GM19043 (cell line): ENCODE results near the gene WDR18.

Experiments used
- ATAC-seq: cut with Tn5 transposase; IDR thresholded peaks from one replicate; pipeline ENCODE4 v1.9.1; 2021; ENCODE audit warnings: low read depth; ENCODE audit not compliant: unreplicated experiment

The WDR18 gene, protein sequence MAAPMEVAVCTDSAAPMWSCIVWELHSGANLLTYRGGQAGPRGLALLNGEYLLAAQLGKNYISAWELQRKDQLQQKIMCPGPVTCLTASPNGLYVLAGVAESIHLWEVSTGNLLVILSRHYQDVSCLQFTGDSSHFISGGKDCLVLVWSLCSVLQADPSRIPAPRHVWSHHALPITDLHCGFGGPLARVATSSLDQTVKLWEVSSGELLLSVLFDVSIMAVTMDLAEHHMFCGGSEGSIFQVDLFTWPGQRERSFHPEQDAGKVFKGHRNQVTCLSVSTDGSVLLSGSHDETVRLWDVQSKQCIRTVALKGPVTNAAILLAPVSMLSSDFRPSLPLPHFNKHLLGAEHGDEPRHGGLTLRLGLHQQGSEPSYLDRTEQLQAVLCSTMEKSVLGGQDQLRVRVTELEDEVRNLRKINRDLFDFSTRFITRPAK

DNA sequence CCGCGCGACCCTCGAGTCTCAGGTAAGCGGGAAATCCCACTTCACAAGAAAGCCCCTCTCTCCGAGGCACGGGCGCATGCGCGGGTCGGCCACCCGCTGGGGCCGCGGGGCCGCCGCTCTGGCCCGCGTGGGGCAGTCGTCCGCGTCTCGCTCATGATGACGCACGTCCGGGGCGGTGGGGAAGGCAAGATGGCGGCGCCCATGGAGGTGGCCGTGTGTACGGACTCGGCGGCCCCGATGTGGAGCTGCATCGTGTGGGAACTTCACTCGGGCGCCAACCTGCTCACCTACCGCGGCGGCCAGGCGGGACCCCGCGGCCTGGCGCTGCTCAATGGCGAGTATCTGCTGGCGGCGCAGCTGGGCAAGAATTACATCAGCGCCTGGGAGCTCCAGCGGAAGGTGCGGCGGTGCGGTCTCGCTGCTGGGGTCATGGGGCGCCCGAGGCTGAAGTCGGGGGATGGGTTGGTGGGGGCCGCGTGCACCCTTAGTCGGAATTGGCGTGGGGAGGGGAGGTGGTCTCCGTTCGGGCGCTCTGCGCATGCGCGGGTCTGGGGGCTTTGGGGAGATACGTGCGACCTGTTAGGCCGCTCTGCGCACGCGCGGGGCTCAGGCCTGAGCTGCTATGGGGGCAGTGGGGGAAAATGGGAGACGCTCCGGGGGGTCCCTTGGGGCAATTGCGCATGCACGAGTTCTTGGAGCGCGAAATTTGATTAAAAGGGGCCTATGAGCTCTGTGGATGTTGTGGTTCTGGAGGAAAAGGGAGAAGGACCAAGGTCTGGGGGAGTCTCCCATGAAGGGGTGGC is at the start of gene WDR18:
TSS of gene WDR18 (plus strand) at position 181 of the 803 bp plus-strand sequence. CDS start at position 190, 9 bp downstream.
- peak; percentile 59 for ATAC-seq

DNA sequence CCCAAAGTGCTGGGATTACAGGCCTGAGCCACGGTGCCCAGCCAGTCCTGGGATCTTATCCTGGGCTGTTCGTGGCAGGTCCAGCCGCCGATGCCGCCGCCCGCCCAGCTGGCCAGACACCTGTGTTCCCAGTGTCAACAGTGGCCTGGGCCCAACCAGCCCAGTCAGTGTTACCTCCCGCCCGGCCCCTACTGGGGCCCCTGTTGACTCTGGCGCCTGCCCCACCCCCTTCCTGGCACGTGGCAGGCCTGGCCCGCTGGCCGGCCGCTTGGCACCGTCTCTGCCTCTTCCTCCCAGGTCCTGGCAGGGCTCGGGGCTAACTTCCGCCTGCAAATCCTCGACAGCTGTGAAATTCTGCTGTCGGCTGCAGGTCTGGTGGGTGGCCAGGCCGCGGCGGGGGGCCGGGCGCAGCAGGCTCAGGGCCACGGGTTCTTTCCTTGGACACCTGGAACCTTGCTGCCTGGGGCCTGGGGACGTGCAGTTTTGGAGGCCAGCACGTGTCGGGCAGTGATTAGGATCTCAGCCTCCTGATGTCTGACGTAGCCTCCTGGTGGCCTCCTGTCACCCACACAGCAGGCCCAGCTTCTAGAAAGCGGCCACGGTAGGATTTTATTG is 49.2 kb upstream of the WDR18 start:
- ATAC-seq = no peak

GRCh38 chr19:936175-936546 is 48.0 kb upstream of the WDR18 start:
- no peak for ATAC-seq

- ATAC-seq = no peak
Measured at GRCh38 chr19:937259-937694, 46.9 kb upstream of the WDR18 start.

DNA sequence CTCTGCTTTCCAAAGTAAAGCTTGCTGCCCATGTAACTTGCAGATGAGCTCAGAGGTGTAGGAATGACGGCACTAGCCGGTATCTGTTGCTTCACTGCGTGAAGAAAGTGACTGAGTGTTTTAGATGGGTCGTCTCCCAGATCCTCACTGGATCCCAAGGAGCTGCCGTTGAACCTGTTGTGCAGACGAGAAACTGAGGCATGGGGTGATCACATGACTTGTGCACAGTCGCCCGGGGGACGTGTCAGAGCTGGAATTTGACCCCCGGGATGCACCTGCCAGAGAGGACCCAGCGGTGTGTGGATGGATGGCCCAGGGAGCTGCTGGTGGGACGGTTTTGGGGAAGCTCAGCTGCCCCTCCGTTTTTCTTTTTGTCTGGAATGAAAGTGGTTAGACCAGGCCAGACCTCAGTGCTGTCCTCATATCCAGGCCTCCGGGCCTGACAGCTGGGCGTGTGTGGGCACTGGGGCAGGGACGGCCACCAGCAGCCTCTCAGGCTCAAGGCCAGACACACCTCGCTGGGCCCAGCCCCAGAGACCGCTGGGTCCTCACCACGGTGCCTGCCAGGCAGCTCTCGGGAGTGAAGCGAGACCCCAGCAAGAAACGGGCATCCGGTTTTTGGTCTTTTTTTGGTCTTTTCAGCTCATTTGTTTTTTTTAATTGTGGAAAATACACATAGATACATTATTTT is 45.8 kb upstream of the WDR18 start:
- no peak for ATAC-seq

- ATAC-seq = no peak
Measured at GRCh38 chr19:939439-939838, 44.7 kb upstream of the WDR18 start.

DNA sequence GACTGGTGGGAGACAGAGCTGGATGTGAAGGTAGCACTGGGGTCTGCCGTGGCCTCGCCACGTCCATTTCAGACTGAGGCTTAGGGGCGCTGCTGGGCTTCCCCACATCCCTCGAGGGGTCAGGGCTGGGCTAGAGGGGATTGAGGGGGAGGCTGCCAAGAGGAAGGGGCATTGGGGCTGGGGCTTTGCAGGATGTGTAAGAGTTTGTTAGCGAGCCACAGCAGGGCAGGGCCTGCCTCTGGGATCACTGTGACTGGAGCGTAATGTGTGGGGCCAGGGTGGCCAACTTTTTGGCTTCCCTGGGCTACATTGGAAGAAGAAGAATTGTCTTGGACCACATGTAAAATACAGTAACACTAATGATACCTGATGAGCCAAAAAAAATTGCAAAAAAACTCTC is 44.2 kb upstream of the WDR18 start:
- ATAC-seq = no peak

DNA sequence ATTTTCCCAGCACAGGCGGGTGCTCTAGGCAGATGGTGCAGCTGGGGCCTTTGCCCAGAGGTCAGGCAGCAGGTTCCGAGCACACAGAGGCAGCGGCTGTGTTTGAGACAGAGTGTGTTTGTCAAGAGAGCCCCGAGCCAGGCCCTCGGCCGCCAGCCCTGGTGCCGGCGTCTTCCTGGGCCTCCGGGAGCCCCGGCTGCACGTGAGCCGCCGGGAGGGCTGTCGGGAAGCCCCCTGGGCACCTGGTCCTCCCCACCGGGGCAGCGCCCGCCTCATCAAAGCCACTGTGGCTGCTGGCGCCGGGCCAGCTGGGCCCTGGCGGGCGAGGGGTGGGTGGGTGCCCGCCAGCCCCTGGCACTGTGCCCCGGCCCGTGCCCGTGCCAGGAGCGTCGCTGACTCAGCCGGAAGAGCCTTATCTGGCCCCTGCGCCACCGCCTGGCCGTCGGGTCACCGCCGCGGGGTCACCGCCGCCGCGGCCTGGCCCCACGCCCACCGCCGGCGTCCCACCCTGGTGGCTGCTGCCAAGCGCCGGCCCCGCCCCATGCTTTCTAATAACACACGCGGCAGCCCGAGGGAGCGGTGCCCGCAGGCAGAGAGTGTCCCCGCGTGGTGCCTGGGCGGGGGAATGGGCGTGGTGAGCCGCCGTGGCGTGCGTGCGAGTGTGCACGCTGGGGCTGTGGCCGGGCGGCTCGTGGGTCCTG is 43.4 kb upstream of the WDR18 start:
- no peak for ATAC-seq

- ATAC-seq = no peak
Measured at GRCh38 chr19:941292-942132, 42.6 kb upstream of the WDR18 start.

DNA sequence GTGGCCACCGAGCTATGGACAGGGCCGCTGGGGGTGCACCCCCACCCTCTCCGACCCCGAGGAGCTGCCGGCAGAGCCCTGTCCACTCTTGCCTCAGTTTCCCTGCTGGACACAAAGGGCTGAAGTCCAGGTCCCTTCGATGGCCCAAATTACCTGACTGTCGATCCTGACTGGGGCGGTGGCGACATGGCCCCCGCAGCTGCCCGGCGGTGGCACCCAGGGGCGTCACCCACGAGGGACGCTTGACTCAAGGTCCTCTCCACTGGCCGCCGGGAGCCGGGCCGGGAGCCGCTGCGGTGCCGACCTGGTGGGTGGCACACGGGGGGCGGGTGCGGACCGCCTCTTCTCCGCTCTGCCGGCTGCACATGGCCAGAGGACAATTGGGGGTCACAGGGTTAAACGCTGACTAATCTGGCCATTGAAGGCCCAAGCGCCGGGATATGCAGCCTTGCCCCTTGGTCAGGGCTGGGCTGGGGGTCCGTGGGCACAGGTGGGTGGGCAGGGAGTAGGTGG is 42.0 kb upstream of the WDR18 start:
- no peak for ATAC-seq

- ATAC-seq = no peak
Measured at GRCh38 chr19:943551-944170, 40.5 kb upstream of the WDR18 start.

DNA sequence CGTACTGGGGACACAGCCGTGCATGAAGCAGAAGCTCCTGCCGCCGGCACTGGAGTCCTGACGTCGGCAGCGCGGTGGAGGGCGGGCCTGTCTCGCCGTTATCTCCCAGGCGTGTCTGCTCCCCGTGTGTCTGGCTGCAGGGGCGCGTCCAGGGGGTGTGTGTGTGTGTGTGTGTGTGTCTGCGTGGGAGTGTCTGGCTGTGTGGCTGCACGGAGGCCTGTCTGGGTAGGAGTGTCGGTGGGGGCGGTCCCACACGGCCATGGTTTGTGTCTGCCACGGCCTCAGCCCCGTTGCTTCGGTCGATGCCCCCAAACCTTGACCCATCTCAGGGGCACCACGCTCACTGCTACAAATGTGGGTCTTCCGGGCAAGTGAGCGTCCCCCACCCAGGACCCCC is 40.0 kb upstream of the WDR18 start:
- no peak for ATAC-seq

- no peak for ATAC-seq
Measured at GRCh38 chr19:944663-945241, 39.4 kb upstream of the WDR18 start.

- ATAC-seq = no peak
Measured at GRCh38 chr19:945401-946252, 38.5 kb upstream of the WDR18 start.

- no peak for ATAC-seq
Measured at GRCh38 chr19:947090-947706, 36.9 kb upstream of the WDR18 start.

GRCh38 chr19:947707-948539 is 36.2 kb upstream of the WDR18 start:
- peak; percentile 69 for ATAC-seq
